ENCODE data around the gene CD55.

The CD55 gene

DNA sequence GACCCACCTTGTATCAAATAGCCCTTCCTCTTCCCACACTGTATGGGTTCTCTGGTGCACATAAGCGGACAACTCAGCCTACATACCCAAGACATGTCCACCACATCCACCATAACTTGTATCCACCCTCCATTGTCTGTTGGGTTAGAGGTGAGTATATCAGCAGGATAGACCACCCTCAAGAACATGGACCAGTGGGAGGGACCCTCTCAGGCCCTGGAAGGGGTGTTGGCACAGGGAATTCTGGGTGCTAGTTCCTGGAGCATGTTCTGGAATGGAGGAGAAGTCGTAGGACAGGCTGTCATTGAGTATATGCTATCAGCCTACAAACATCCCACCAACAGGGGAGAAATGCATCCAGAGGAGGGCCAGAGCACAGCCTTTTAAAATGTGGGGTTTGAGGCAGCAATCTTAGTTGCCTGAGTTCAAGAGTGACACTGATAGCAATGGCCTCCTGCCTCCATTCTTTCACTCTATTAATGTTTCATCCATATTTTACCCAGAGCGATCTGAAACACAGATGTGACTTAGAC is 7.5 kb downstream of the CD55 start:
- Mint-ChIP-seq H3K4me3 (no peak overlapping the region), H3K27ac (peak overlapping the region in 1 of 2 donors; percentile 86), H3K4me1 (ENCODE audit: low read depth in 2 of 2) (peaks cover 4 to 13% of the 10 kb centered on the region in 2 donors), H3K27me3 (no peaks in the 10 kb centered on the region), H3K36me3 (ENCODE audit: insufficient read depth) (peaks cover 87% of the 10 kb centered on the region), H3K9me3 (peaks cover 3 to 10% of the 10 kb centered on the region in 2 donors)
- ATAC-seq (replicated peaks) (peak; percentile 7), DNase-seq (no peak)

DNA sequence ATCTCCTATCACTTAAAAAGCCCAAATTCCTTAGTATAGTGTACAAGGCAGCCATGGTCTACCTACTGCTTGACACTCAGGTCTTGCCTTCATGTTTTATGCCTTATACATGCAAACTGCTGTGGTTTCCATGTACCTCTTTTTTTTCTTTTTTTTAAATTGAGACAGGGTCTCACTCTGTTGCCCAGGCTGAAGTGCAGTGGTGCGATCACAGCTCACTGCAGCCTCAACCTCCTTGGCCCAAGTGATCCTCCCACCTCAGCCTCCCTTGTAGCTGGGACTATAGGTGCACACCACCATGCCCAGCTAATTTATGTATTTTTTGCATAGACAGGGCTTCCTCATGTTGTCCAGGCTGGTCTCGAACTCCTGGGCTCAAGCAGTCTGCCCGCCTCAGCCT is 8.0 kb downstream of the CD55 start:
- peaks cover 4 to 12% of the 10 kb centered on the region in 2 donors for H3K4me1 Mint-ChIP-seq (ENCODE audit: low read depth in 2 of 2)
- H3K4me3 Mint-ChIP-seq = no peak overlapping the region
- H3K27ac Mint-ChIP-seq = peak overlapping the region in 1 of 2 donors; percentile 86

DNA sequence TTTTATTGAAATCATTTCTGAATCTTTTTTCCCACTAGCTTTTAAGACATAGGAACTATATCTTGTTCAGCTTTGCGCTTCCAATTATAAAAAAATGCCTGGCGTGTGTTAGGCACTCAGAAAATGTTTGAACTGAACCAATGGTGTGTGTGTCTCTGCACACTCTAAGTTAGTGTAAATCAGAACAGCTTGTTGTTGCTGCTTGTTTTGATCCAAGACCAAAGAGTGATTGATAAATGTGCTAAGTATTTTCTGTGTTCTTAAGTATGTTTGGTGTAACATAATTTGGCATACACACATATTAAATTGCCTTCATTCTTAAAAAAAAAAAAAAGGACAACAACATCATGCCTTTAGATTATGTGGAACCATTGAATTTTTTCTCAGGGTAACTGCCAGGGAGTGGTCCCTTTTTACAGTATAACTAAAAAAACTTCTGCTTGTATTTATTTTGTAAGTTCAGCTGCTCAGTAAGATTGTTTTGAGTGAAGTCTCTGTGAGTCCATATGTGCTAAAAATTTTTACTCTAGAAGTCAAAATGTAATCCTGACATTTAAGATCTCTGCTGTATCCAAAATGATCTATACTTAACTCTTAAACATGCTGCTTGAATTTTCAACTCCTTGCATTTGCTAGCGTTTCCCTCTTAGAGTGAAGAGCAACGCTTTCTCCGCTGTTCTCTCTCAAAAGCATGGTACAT is 8.7 kb downstream of the CD55 start:
- H3K4me1 Mint-ChIP-seq (ENCODE audit: low read depth in 2 of 2) = peaks cover 7 to 12% of the 10 kb centered on the region in 2 donors
- peak overlapping the region in 1 of 2 donors; percentile 86 for H3K27ac Mint-ChIP-seq
- DNase-seq = no peak
- peaks cover 3 to 11% of the 10 kb centered on the region in 2 donors for H3K9me3 Mint-ChIP-seq
- H3K36me3 Mint-ChIP-seq (ENCODE audit: insufficient read depth) = peaks cover 81% of the 10 kb centered on the region
- H3K4me3 Mint-ChIP-seq = no peak overlapping the region
- no peaks in the 10 kb centered on the region for H3K27me3 Mint-ChIP-seq
- no peak for ATAC-seq (replicated peaks)

More for the DNA sequence above, 8.0 kb downstream of the CD55 start:
- ATAC-seq (replicated peaks) (no peak), DNase-seq (no peak)
- peaks cover 3 to 11% of the 10 kb centered on the region in 2 donors for H3K9me3 Mint-ChIP-seq
- peaks cover 82% of the 10 kb centered on the region for H3K36me3 Mint-ChIP-seq (ENCODE audit: insufficient read depth)
- no peaks in the 10 kb centered on the region for H3K27me3 Mint-ChIP-seq

DNA sequence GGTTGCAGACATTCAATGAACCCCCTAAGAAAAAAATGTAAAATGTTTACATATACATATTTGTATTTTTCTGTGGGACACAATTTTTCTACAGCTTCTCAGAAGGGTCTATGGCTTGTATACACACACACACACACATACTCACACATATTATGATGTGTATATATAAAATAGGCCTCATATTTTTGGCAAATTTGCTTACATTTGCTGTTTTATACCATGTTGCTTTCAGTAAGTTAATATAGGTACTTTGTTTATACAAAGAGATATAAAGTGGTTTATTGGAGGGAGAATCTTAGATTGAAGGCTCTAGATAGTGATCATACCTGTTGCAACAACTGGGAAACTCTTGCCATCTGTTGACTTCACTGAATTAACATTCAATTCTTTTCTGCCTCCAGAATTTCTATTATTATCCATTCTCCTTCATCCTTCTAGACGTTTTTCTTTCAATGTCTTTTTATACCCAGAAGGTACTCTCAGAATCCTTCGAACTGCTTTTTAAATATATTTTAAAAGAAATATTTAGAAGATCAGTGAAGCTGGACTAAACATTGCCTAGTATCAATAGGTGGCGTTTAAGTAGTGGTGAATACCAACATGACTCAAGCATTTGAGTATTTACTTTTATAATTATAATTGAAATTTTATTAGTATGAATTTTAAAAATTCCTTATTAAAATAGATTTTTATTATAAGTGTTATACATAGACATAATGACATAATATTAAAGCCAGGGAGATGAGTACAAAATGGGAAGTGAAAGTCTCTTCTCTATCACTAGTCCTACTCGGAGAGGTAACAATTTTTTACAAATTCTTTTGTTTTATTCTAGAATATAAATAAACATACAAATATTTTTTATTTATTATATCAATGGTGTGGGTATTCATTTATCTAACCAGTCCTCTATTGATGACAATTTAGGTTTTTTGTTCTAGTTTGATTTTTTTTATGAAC is 10.2 kb downstream of the CD55 start:
- no peak overlapping the region for H3K4me3 Mint-ChIP-seq
- no peak for ATAC-seq (replicated peaks)
- peaks cover 19 to 24% of the 10 kb centered on the region in 2 donors for H3K4me1 Mint-ChIP-seq (ENCODE audit: low read depth in 2 of 2)
- no peak overlapping the region for H3K27ac Mint-ChIP-seq
- peaks cover 75% of the 10 kb centered on the region for H3K36me3 Mint-ChIP-seq (ENCODE audit: insufficient read depth)
- peaks cover 3 to 11% of the 10 kb centered on the region in 2 donors for H3K9me3 Mint-ChIP-seq
- no peak for DNase-seq
- no peaks in the 10 kb centered on the region for H3K27me3 Mint-ChIP-seq

DNA sequence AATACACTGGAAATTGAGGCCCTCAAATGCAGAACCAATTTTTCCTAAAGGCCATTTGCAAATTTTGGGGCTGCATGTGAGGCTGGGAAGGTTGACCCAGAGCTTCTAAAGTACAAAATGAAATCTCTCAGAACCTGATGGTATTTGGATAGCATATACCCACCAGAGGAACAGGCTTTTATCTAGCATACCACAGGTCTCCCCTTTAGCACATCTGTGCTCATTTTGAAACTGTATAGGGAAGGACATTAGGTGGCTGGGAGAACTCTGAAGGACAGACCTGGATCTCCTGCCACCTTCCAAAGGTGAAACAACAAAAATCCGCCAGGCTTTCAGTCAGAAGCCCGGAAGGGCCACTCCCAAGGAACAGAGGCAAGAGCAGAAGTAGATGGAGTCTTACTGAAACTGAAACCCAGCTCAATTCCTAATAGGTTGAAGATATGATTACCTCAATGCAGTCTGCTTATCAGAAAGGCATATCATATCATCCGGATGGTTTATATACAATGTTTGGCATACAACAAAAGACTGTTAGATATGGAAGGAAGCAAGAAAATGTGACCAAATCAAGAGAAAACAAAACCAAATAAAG is 11.6 kb downstream of the CD55 start:
- ATAC-seq (replicated peaks) = no peak
- H3K4me1 Mint-ChIP-seq (ENCODE audit: low read depth in 2 of 2) = peaks cover 24 to 31% of the 10 kb centered on the region in 2 donors
- DNase-seq = no peak
- peak overlapping the region in 1 of 2 donors; percentile 59 for H3K27ac Mint-ChIP-seq
- peaks cover 73% of the 10 kb centered on the region for H3K36me3 Mint-ChIP-seq (ENCODE audit: insufficient read depth)
- H3K27me3 Mint-ChIP-seq = no peaks in the 10 kb centered on the region
- peaks cover 3 to 11% of the 10 kb centered on the region in 2 donors for H3K9me3 Mint-ChIP-seq
- H3K4me3 Mint-ChIP-seq = no peak overlapping the region

DNA sequence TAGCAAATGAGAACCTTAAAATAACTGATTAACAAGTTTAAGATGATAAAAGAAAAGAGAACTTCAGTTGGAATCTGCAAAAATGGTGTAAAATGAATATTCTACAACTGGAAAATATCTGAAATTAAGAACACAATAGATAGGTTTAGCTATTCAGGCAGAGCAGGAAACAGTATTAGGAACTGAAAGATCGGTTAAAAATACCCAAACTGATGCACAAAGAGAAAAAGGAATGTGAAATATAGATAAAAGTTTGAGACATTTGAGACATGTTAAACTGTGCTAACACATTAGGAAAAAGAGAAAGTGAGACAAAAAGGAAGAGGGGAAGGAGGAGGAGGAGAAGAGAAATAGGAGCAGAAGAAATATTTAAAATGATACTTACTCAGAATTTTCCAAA is 12.1 kb downstream of the CD55 start:
- Mint-ChIP-seq H3K4me1 (ENCODE audit: low read depth in 2 of 2) (peaks cover 23 to 31% of the 10 kb centered on the region in 2 donors), H3K36me3 (ENCODE audit: insufficient read depth) (peaks cover 70% of the 10 kb centered on the region), H3K27ac (peak overlapping the region in 1 of 2 donors; percentile 59), H3K27me3 (no peaks in the 10 kb centered on the region), H3K4me3 (no peak overlapping the region), H3K9me3 (peaks cover 3 to 11% of the 10 kb centered on the region in 2 donors)
- no peak for DNase-seq
- no peak for ATAC-seq (replicated peaks)

DNA sequence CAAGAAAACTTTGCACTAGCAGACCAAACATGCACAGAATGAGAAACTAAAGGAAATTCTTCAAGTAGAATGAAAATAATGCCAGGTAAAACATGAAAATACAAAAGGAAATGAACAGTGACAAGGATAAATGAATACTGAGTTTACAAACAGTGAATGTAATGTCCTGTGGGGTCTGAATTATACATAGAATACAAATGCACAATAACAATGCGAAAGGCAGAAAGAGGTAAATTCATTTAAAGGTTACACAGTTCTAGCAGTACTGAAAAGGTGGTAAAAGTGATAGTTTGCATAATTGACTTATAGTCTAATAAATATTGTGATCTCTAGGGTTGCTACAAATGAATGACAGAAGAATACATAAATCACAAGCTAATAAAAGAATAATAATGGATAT is 12.9 kb downstream of the CD55 start:
- DNase-seq = no peak
- Mint-ChIP-seq H3K27me3 (no peaks in the 10 kb centered on the region), H3K4me3 (peak overlapping the region in 1 of 2 donors; percentile 41), H3K27ac (no peak overlapping the region), H3K9me3 (peaks cover 3 to 11% of the 10 kb centered on the region in 2 donors), H3K36me3 (ENCODE audit: insufficient read depth) (peaks cover 63% of the 10 kb centered on the region), H3K4me1 (ENCODE audit: low read depth in 2 of 2) (peaks cover 23 to 31% of the 10 kb centered on the region in 2 donors)
- no peak for ATAC-seq (replicated peaks)

DNA sequence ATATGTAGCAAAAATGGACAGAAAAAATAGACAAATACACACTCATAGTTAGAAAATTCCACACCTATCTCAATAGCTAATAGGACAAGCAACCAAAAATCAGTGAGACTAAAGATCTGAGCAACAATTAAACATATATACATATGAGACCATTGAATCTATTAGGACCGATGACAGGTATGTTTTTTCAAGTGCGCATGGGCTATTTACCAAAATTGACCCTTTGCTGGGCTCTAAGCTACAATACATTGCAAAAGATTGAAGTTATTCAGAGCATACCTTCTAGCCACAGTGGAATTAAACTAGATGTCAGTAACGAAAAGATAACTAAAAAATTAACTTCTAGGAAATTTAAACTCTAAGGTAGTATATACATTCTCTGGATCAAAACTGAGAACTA is 13.7 kb downstream of the CD55 start:
- DNase-seq = no peak
- Mint-ChIP-seq H3K27me3 (no peaks in the 10 kb centered on the region), H3K36me3 (ENCODE audit: insufficient read depth) (peaks cover 55% of the 10 kb centered on the region), H3K4me1 (ENCODE audit: low read depth in 2 of 2) (peaks cover 23 to 25% of the 10 kb centered on the region in 2 donors), H3K27ac (peak overlapping the region in 1 of 2 donors; percentile 87), H3K4me3 (peak overlapping the region; percentile 4 to 34), H3K9me3 (peaks cover 3 to 11% of the 10 kb centered on the region in 2 donors)
- no peak for ATAC-seq (replicated peaks)

DNA sequence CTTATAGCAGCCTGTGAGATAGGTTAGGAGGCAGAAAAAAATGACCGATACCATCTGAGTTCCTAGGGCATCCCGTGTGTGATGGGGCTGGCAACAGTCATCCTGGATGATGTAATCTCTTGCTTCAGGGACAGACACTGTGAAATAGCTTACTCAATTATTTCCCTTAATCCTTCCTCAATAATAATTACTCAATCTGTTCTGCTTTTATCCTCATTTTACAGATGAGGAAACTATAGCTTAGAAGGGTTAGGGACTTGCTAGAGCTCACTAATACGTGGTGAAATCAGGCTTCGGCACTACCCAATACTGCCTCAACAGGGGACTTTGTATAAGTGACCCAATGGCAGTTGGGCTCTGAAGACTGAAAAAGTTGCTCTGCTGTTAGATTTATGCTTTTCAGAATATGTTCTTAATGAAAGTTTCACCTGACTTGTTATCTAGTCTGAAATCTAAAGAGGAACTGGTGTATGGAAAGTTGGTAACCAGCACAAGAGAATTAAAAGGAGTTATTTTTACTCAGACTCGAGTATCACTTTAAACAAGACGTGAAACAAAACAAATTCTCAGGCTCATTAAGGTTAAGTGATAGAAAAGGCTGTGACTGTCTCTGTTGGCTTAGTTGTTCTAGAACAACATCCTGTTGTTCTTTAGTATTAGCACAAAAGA is 14.4 kb downstream of the CD55 start:
- Mint-ChIP-seq H3K27me3 (no peaks in the 10 kb centered on the region), H3K4me3 (peak overlapping the region; percentile 27 to 34), H3K36me3 (ENCODE audit: insufficient read depth) (peaks cover 55% of the 10 kb centered on the region), H3K4me1 (ENCODE audit: low read depth in 2 of 2) (peaks cover 23 to 25% of the 10 kb centered on the region in 2 donors), H3K27ac (peak overlapping the region; percentile 85 to 87), H3K9me3 (peaks cover 3 to 11% of the 10 kb centered on the region in 2 donors)
- DNase-seq (no peak), ATAC-seq (replicated peaks) (peak; percentile 45)

DNA sequence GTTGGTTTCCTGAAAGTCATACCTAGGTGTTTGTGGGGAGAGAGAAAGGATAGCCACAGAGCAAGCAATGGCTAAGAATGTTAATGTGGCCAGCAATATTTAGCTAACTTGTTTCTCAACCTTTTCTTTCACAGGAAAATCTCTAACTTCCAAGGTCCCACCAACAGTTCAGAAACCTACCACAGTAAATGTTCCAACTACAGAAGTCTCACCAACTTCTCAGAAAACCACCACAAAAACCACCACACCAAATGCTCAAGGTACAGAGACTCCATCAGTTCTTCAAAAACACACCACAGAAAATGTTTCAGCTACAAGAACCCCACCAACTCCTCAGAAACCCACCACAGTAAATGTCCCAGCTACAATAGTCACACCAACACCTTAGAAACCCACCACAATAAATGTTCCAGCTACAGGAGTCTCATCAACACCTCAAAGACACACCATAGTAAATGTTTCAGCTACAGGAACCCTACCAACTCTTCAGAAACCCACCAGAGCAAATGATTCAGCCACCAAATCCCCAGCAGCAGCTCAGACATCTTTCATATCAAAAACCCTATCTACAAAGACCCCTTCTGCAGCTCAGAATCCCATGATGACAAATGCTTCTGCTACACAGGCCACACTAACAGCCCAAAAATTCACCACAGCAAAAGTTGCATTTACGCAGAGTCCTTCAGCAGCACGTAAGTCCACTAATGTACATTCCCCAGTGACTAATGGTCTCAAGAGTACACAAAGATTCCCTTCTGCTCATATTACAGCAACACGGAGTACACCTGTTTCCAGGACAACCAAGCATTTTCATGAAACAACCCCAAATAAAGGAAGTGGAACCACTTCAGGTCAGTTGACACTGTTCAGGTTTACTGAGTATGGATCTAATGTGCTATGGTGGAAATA is 15.3 kb downstream of the CD55 start:
- H3K27ac Mint-ChIP-seq = peak overlapping the region; percentile 85 to 87
- ATAC-seq (replicated peaks) = peak; percentile 67
- peaks cover 25 to 28% of the 10 kb centered on the region in 2 donors for H3K4me1 Mint-ChIP-seq (ENCODE audit: low read depth in 2 of 2)
- no peaks in the 10 kb centered on the region for H3K27me3 Mint-ChIP-seq
- peak overlapping the region; percentile 27 to 34 for H3K4me3 Mint-ChIP-seq
- peak in 2 of 3 experiments; percentile 26 to 32 for DNase-seq
- peaks cover 53% of the 10 kb centered on the region for H3K36me3 Mint-ChIP-seq (ENCODE audit: insufficient read depth)
- H3K9me3 Mint-ChIP-seq = peaks cover 3 to 11% of the 10 kb centered on the region in 2 donors

DNA sequence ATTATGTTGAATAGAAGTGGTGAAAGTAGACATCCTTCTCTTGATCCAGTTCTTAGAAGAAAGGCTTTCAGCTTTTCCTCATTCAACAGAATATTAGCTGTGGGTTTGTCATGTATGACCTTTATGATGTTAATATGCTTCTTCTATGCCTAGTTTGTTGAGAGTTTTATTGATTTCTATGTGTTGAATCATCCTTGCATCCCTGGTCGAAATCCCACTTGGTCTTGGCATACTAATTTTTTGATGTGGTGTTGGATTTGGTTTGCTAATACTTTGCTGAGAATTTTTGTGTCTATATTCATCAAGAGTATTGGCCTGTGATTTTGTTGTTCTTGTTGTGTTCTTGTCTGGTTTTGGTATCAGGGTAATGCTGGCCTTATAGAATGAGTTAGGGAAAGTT is 20.9 kb downstream of the CD55 start:
- peaks cover 30 to 43% of the 10 kb centered on the region in 2 donors for H3K4me1 Mint-ChIP-seq (ENCODE audit: low read depth in 2 of 2)
- H3K27me3 Mint-ChIP-seq = no peaks in the 10 kb centered on the region
- H3K27ac Mint-ChIP-seq = peak overlapping the region in 1 of 2 donors; percentile 2
- ATAC-seq (replicated peaks) = no peak
- H3K36me3 Mint-ChIP-seq (ENCODE audit: insufficient read depth) = peaks cover 34% of the 10 kb centered on the region
- H3K4me3 Mint-ChIP-seq = no peak overlapping the region
- no peaks in the 10 kb centered on the region for H3K9me3 Mint-ChIP-seq
- no peak for DNase-seq

- H3K9me3 Mint-ChIP-seq = no peaks in the 10 kb centered on the region
- DNase-seq (no peak), ATAC-seq (replicated peaks) (no peak)
- H3K27ac Mint-ChIP-seq = no peak overlapping the region
- no peak overlapping the region for H3K4me3 Mint-ChIP-seq
- peaks cover 37% of the 10 kb centered on the region for H3K36me3 Mint-ChIP-seq (ENCODE audit: insufficient read depth)
- no peaks in the 10 kb centered on the region for H3K27me3 Mint-ChIP-seq
- H3K4me1 Mint-ChIP-seq (ENCODE audit: low read depth in 2 of 2) = peaks cover 29 to 42% of the 10 kb centered on the region in 2 donors
Observed at GRCh38 chr1:207343675-207344074, 22.2 kb downstream of the CD55 start.

Data from effector memory CD8-positive, alpha-beta T cell (primary cell).